Tibial nerve (tissue), 3 donors: Measurements from ENCODE around the gene ACSM3.

Experiments used
- CTCF ChIP-seq, 5 experiments: fragments of 200-600 bp in 3 of 5; fragments of 450-650 bp in 2 of 5; sonication (generic) in 3 of 5; IDR thresholded peaks; one replicate each; pipeline ENCODE4 v1.5.1; 2016 to 2019; ENCODE audit warnings: antibody characterized with exemption in 5 of 5, mild to moderate bottlenecking in 3 of 5, moderate library complexity in 2 of 5
- POLR2A ChIP-seq, 2 donors: fragments of 450-650 bp; IDR thresholded peaks; one replicate each; pipeline ENCODE4 v1.6.1; 2017; ENCODE audit warnings: antibody characterized with exemption in 2 of 2, mild to moderate bottlenecking in 2 of 2, moderate library complexity in 2 of 2

GRCh38 chr16:20846030-20846429 lies 82.2 kb downstream of the ACSM3 start:
- no peak for TF ChIP-seq CTCF (IDR thresholded peaks at IDR 0.05)
- TF ChIP-seq POLR2A (IDR thresholded peaks at IDR 0.05) = no peak
